ENCODE measurements around the gene CREB3L2. TPM values are rescaled to one million over a fixed set of nuclear protein-coding genes. Genes with fewer than 3 reads are reported as not detected.
A peak's percentile ranks its signal among the peaks of the same experiment; 100 is the strongest.

CREB3L2 gene
- total RNA-seq, 3 donors from 2014 or later (not counting 1 experiment from before 2014, with no cell fraction given), result 45.9 to 54.6 (median 52.5) TPM

GRCh38 chr7:137987968-137988367, 13.9 kb downstream of the CREB3L2 start:
- Mint-ChIP-seq H3K4me3 (no peak overlapping the region), H3K36me3 (no peaks in the 10 kb centered on the region), H3K27me3 (ENCODE audit: low read depth in 2 of 2) (no peaks in the 10 kb centered on the region), H3K9me3 (no peaks in the 10 kb centered on the region), H3K27ac (no peak overlapping the region), H3K4me1 (peaks cover 20 to 25% of the 10 kb centered on the region in 2 donors)
- Histone ChIP-seq H3K9me3 (ENCODE audit: control insufficient read depth, insufficient read depth, low read length) (no peaks in the 10 kb centered on the region), H3K36me3 (ENCODE audit: control insufficient read depth, insufficient read depth, low read length) (no peaks in the 10 kb centered on the region), H3K27me3 (ENCODE audit: control insufficient read depth, insufficient read depth, low read length) (no peaks in the 10 kb centered on the region), H3K27ac (ENCODE audit: low read length) (no peak overlapping the region), H3K4me3 (ENCODE audit: low read length) (no peak overlapping the region), H3K4me1 (ENCODE audit: control insufficient read depth, insufficient read depth, low read length) (peaks cover 24% of the 10 kb centered on the region)
- 53% methylated on average over 4 of the region's 4 CpGs for WGBS (ENCODE audit: insufficient coverage)
- no peak for ATAC-seq
- TF ChIP-seq, protein P1, sequence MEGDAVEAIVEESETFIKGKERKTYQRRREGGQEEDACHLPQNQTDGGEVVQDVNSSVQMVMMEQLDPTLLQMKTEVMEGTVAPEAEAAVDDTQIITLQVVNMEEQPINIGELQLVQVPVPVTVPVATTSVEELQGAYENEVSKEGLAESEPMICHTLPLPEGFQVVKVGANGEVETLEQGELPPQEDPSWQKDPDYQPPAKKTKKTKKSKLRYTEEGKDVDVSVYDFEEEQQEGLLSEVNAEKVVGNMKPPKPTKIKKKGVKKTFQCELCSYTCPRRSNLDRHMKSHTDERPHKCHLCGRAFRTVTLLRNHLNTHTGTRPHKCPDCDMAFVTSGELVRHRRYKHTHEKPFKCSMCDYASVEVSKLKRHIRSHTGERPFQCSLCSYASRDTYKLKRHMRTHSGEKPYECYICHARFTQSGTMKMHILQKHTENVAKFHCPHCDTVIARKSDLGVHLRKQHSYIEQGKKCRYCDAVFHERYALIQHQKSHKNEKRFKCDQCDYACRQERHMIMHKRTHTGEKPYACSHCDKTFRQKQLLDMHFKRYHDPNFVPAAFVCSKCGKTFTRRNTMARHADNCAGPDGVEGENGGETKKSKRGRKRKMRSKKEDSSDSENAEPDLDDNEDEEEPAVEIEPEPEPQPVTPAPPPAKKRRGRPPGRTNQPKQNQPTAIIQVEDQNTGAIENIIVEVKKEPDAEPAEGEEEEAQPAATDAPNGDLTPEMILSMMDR (IDR thresholded peaks at IDR 0.05), result no peak
- intact Hi-C loops (cut with micrococcal nuclease), result no loop called here
- no peak for DNase-seq

- no peaks in the 10 kb centered on the region for H3K27me3 ChIP-seq (ENCODE audit: control insufficient read depth, insufficient read depth, low read length)
- TF ChIP-seq, protein P1 (IDR thresholded peaks at IDR 0.05), result no peak
- H3K36me3 Mint-ChIP-seq, result no peaks in the 10 kb centered on the region
- ATAC-seq (no peak), DNase-seq (no peak)
- no peak overlapping the region for H3K27ac Mint-ChIP-seq
- WGBS (ENCODE audit: insufficient coverage), result 89% methylated on average over 5 of the region's 5 CpGs
- H3K9me3 ChIP-seq (ENCODE audit: control insufficient read depth, insufficient read depth, low read length), result peaks cover 3% of the 10 kb centered on the region
- peaks cover 20% of the 10 kb centered on the region for H3K4me1 ChIP-seq (ENCODE audit: control insufficient read depth, insufficient read depth, low read length)
- intact Hi-C loops (cut with micrococcal nuclease), result no loop called here
- H3K4me3 Mint-ChIP-seq, result no peak overlapping the region
- H3K4me1 Mint-ChIP-seq, result peaks cover 18 to 24% of the 10 kb centered on the region in 2 donors
- no peaks in the 10 kb centered on the region for H3K36me3 ChIP-seq (ENCODE audit: control insufficient read depth, insufficient read depth, low read length)
- no peak overlapping the region for H3K27ac ChIP-seq (ENCODE audit: low read length)
- peaks cover 0 to 2% of the 10 kb centered on the region in 2 donors for H3K9me3 Mint-ChIP-seq
- no peaks in the 10 kb centered on the region for H3K27me3 Mint-ChIP-seq (ENCODE audit: low read depth in 2 of 2)
- no peak overlapping the region for H3K4me3 ChIP-seq (ENCODE audit: low read length)
Observed at GRCh38 chr7:137987563-137987962, 14.3 kb downstream of the CREB3L2 start.

- Mint-ChIP-seq H3K27ac (no peak overlapping the region), H3K9me3 (peaks cover 0 to 2% of the 10 kb centered on the region in 2 donors), H3K4me1 (peaks cover 14 to 20% of the 10 kb centered on the region in 2 donors), H3K27me3 (ENCODE audit: low read depth in 2 of 2) (no peaks in the 10 kb centered on the region), H3K4me3 (no peak overlapping the region), H3K36me3 (no peaks in the 10 kb centered on the region)
- ATAC-seq, result no peak
- Histone ChIP-seq H3K9me3 (ENCODE audit: control insufficient read depth, insufficient read depth, low read length) (peaks cover 8% of the 10 kb centered on the region), H3K27me3 (ENCODE audit: control insufficient read depth, insufficient read depth, low read length) (no peaks in the 10 kb centered on the region), H3K27ac (ENCODE audit: low read length) (no peak overlapping the region), H3K36me3 (ENCODE audit: control insufficient read depth, insufficient read depth, low read length) (no peaks in the 10 kb centered on the region), H3K4me3 (ENCODE audit: low read length) (no peak overlapping the region), H3K4me1 (ENCODE audit: control insufficient read depth, insufficient read depth, low read length) (peaks cover 20% of the 10 kb centered on the region)
- no peak for DNase-seq
- TF ChIP-seq, protein P1 (IDR thresholded peaks at IDR 0.05), result no peak
- WGBS (ENCODE audit: insufficient coverage), result 100% methylated on average over 2 of the region's 3 CpGs
- intact Hi-C loops (cut with micrococcal nuclease), result no loop called here
Observed at GRCh38 chr7:137987018-137987349, 14.9 kb downstream of the CREB3L2 start.

- H3K9me3 ChIP-seq (ENCODE audit: control insufficient read depth, insufficient read depth, low read length), result peaks cover 8% of the 10 kb centered on the region
- no peak overlapping the region for H3K4me3 ChIP-seq (ENCODE audit: low read length)
- no peak overlapping the region for H3K27ac Mint-ChIP-seq
- TF ChIP-seq, protein P1 (IDR thresholded peaks at IDR 0.05), result no peak
- no peaks in the 10 kb centered on the region for H3K27me3 ChIP-seq (ENCODE audit: control insufficient read depth, insufficient read depth, low read length)
- peaks cover 20% of the 10 kb centered on the region for H3K4me1 ChIP-seq (ENCODE audit: control insufficient read depth, insufficient read depth, low read length)
- H3K4me3 Mint-ChIP-seq, result no peak overlapping the region
- peaks cover 15 to 22% of the 10 kb centered on the region in 2 donors for H3K4me1 Mint-ChIP-seq
- H3K27ac ChIP-seq (ENCODE audit: low read length), result peak overlapping the region; percentile 60
- intact Hi-C loops (cut with micrococcal nuclease), result no loop called here
- no peaks in the 10 kb centered on the region for H3K36me3 Mint-ChIP-seq
- no peaks in the 10 kb centered on the region for H3K27me3 Mint-ChIP-seq (ENCODE audit: low read depth in 2 of 2)
- WGBS (ENCODE audit: insufficient coverage), result 85% methylated on average over 13 of the region's 14 CpGs
- no peaks in the 10 kb centered on the region for H3K36me3 ChIP-seq (ENCODE audit: control insufficient read depth, insufficient read depth, low read length)
- DNase-seq, result no peak
- ATAC-seq, result no peak
- H3K9me3 Mint-ChIP-seq, result peaks cover 0 to 2% of the 10 kb centered on the region in 2 donors
Observed at GRCh38 chr7:137986252-137987017, 15.5 kb downstream of the CREB3L2 start.

Data from natural killer cell (primary cell).